SIG-M5 treated with dmso at 0.1 percent for 504 hours (cell line): Measurements from ENCODE around the gene CLDND1.
"Not testable (repeated sequence)": the region's sequence is repeated elsewhere in the genome, so short reads cannot be mapped to it uniquely, and the experiment has no call there.

Experiments used
- DNase-seq: peaks from one replicate; lab custom pipeline; 2025; ENCODE audit not compliant: unreplicated experiment; lab: John Stamatoyannopoulos, UW

Gene CLDND1

GRCh38 chr3:98522544-98523281, at the start of gene CLDND1:
Gene CLDND1, minus strand, starts transcription at chr3:98522902. Its CDS starts 1,478 bp downstream, at chr3:98521424.
- peak; percentile 97 for DNase-seq

GRCh38 chr3:98568402-98568801, 45.7 kb upstream of the CLDND1 start:
- DNase-seq, result no peak

- DNase-seq, result no peak
These were observed 45.1 kb upstream of the CLDND1 start for GRCh38 chr3:98567666-98568270.

- no peak for DNase-seq
These were observed 43.1 kb upstream of the CLDND1 start for GRCh38 chr3:98565843-98566242.

GRCh38 chr3:98565237-98565643, 42.5 kb upstream of the CLDND1 start:
- DNase-seq, result no peak

GRCh38 chr3:98564282-98565005, 41.7 kb upstream of the CLDND1 start:
- no peak for DNase-seq

GRCh38 chr3:98563661-98564281, 41.1 kb upstream of the CLDND1 start:
- DNase-seq, result no peak

GRCh38 chr3:98561727-98562521, 39.2 kb upstream of the CLDND1 start:
- DNase-seq, result no peak

- no peak for DNase-seq
These were observed 38.2 kb upstream of the CLDND1 start for GRCh38 chr3:98560911-98561310.

- DNase-seq, result not testable (repeated sequence)
These were observed 37.1 kb upstream of the CLDND1 start for GRCh38 chr3:98559769-98560168.

GRCh38 chr3:98558100-98558827, 35.6 kb upstream of the CLDND1 start:
- DNase-seq, result no peak

GRCh38 chr3:98557324-98558010, 34.8 kb upstream of the CLDND1 start:
- no peak for DNase-seq

GRCh38 chr3:98556164-98557130, 33.7 kb upstream of the CLDND1 start:
- no peak for DNase-seq

- DNase-seq, result no peak
These were observed 32.3 kb upstream of the CLDND1 start for GRCh38 chr3:98555025-98555379.

- no peak for DNase-seq
These were observed 31.9 kb upstream of the CLDND1 start for GRCh38 chr3:98554580-98554979.

- DNase-seq, result peak; percentile 42
These were observed 31.1 kb upstream of the CLDND1 start for GRCh38 chr3:98553753-98554152.

- DNase-seq, result no peak
These were observed 30.4 kb upstream of the CLDND1 start for GRCh38 chr3:98553021-98553563.
